Hepatocyte (in vitro differentiated cells): ENCODE data around the gene HCRTR2. TPM values are rescaled to one million over a fixed set of nuclear protein-coding genes. Genes with fewer than 3 reads are reported as not detected.

ENCODE experiments used
- DNase-seq: peaks from one replicate; pipeline ENCODE4 v3.0.0-alpha.2; 2016; ENCODE audit warnings: low spot score
- H2AFZ ChIP-seq: fragments of 200-600 bp; sonication (generic); 2 replicates; pipeline ENCODE4 v1.6.0; 2016; ENCODE audit warnings: antibody characterized with exemption, mild to moderate bottlenecking
- H3K27ac ChIP-seq: fragments of 200-600 bp; sonication (generic); 2 replicates; pipeline ENCODE4 v1.5.1; 2016; ENCODE audit warnings: mild to moderate bottlenecking
- H3K27me3 ChIP-seq: fragments of 200-600 bp; sonication (generic); 2 replicates; pipeline ENCODE4 v1.6.1; 2016
- H3K36me3 ChIP-seq: fragments of 200-600 bp; sonication (generic); replicated peaks from 2 replicates; pipeline ENCODE4 v1.5.1; 2016; ENCODE audit warnings: low read depth; ENCODE audit not compliant: insufficient read depth
- H3K4me1 ChIP-seq: fragments of 200-600 bp; sonication (generic); 2 replicates; pipeline ENCODE4 v1.5.1; 2016; ENCODE audit warnings: mild to moderate bottlenecking, moderate library complexity; ENCODE audit not compliant: insufficient read depth
- H3K4me2 ChIP-seq: fragments of 200-600 bp; sonication (generic); 2 replicates; pipeline ENCODE4 v1.6.0; 2016
- H3K4me3 ChIP-seq: fragments of 200-600 bp; sonication (generic); 2 replicates; pipeline ENCODE4 v1.5.1; 2016; ENCODE audit warnings: mild to moderate bottlenecking
- H3K79me2 ChIP-seq: fragments of 200-600 bp; sonication (generic); 2 replicates; pipeline ENCODE4 v1.6.0; 2017; ENCODE audit warnings: mild to moderate bottlenecking
- H3K9me2 ChIP-seq: fragments of 200-600 bp; sonication (generic); replicated peaks from 2 replicates; pipeline ENCODE4 v1.6.0; 2017; ENCODE audit warnings: mild to moderate bottlenecking; ENCODE audit not compliant: insufficient read depth
- H3K9me3 ChIP-seq: fragments of 200-600 bp; sonication (generic); 2 replicates; pipeline ENCODE4 v1.5.1; 2016; ENCODE audit warnings: low read depth, mild to moderate bottlenecking
- H4K20me1 ChIP-seq: fragments of 200-600 bp; sonication (generic); 2 replicates; pipeline ENCODE4 v1.6.0; 2016; ENCODE audit warnings: mild to moderate bottlenecking; ENCODE audit not compliant: insufficient read depth, poor library complexity, severe bottlenecking
- EZH2 ChIP-seq: fragments of 200-600 bp; sonication (generic); IDR thresholded peaks from 2 replicates; pipeline ENCODE4 v1.6.1; 2016; ENCODE audit warnings: antibody characterized with exemption, mild to moderate bottlenecking, borderline replicate concordance
- EZH2phosphoT487 ChIP-seq: fragments of 200-600 bp; sonication (generic); IDR thresholded peaks from one replicate; pipeline ENCODE4 v1.6.1; 2018; ENCODE audit warnings: antibody characterized with exemption, mild to moderate bottlenecking, low read depth, moderate library complexity; ENCODE audit not compliant: unreplicated experiment, severe bottlenecking
- WGBS: methylation state at CpG from one replicate; pipeline ENCODE4 v1.1.6; 2016; ENCODE audit warnings: low lambda C conversion rate; ENCODE audit errors: missing lambda C conversion rate; 5-methylcytosine and 5-hydroxymethylcytosine counted together
- polyA plus RNA-seq: library from polyadenylated mRNA; unstranded; fragments of >200 nt; fragmentation: Nextera tagmentation; extraction: Ambion mirVana; gene quantifications from 2 replicates; pipeline ENCODE4 v1.2.1, GENCODE V29; 2016
- total RNA-seq: library from RNA; depleted of rRNA; stranded (reverse); fragments of >200 nt; gene quantifications from 2 replicates; pipeline ENCODE4 v1.2.3, GENCODE V29; 2014
- TF ChIP-seq, protein P1 (sequence below): fragments of 200-600 bp; sonication (generic); IDR thresholded peaks from 2 replicates; pipeline ENCODE4 v1.5.1; 2016; ENCODE audit warnings: antibody characterized with exemption, mild to moderate bottlenecking; ENCODE audit not compliant: poor library complexity

Gene HCRTR2
- total and polyA plus RNA-seq, 2 experiments from 2014 or later = 0.17 to 0.18 TPM

DNA sequence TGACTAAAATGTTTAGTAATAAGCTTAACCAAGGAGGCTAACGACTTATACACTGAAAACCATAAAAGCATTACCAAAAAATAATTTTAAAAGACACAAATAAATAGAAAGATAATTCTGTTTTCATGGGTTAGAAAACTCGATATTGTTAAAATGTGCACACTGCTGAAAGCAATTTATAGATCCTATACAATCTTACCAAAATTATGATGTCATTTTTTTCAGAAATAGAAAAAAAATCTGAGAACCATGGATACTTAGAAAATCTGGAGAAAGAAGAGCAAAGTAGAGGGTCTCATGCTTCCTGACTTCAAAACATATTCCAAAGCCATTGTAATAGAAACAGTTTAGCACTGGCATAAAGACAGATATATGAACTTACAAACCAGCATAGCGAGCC is 46.6 kb downstream of the HCRTR2 start:
- 94% methylated on average over 3 of the region's 3 CpGs for WGBS
- no peaks in the 10 kb centered on the region for H3K79me2 ChIP-seq
- H3K4me2 ChIP-seq = no peak overlapping the region
- no peaks in the 10 kb centered on the region for H3K9me2 ChIP-seq
- no peaks in the 10 kb centered on the region for H4K20me1 ChIP-seq
- H3K4me3 ChIP-seq = no peak overlapping the region
- no peaks in the 10 kb centered on the region for H3K4me1 ChIP-seq
- no peaks in the 10 kb centered on the region for H3K9me3 ChIP-seq
- DNase-seq = no peak
- no peak overlapping the region for H2AFZ ChIP-seq
- no peaks in the 10 kb centered on the region for H3K36me3 ChIP-seq
- H3K27ac ChIP-seq = no peak overlapping the region
- TF ChIP-seq EZH2 = no peak
- TF ChIP-seq EZH2phosphoT487 = no peak
- TF ChIP-seq, protein P1, sequence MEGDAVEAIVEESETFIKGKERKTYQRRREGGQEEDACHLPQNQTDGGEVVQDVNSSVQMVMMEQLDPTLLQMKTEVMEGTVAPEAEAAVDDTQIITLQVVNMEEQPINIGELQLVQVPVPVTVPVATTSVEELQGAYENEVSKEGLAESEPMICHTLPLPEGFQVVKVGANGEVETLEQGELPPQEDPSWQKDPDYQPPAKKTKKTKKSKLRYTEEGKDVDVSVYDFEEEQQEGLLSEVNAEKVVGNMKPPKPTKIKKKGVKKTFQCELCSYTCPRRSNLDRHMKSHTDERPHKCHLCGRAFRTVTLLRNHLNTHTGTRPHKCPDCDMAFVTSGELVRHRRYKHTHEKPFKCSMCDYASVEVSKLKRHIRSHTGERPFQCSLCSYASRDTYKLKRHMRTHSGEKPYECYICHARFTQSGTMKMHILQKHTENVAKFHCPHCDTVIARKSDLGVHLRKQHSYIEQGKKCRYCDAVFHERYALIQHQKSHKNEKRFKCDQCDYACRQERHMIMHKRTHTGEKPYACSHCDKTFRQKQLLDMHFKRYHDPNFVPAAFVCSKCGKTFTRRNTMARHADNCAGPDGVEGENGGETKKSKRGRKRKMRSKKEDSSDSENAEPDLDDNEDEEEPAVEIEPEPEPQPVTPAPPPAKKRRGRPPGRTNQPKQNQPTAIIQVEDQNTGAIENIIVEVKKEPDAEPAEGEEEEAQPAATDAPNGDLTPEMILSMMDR = no peak
- no peaks in the 10 kb centered on the region for H3K27me3 ChIP-seq

- Histone ChIP-seq H3K79me2 (no peaks in the 10 kb centered on the region), H3K4me1 (no peaks in the 10 kb centered on the region), H3K27ac (no peak overlapping the region), H3K4me2 (no peak overlapping the region), H2AFZ (no peak overlapping the region), H3K4me3 (no peak overlapping the region), H3K27me3 (no peaks in the 10 kb centered on the region), H4K20me1 (no peaks in the 10 kb centered on the region), H3K9me2 (no peaks in the 10 kb centered on the region), H3K36me3 (no peaks in the 10 kb centered on the region), H3K9me3 (no peaks in the 10 kb centered on the region)
- TF ChIP-seq, protein P1 = no peak
- TF ChIP-seq EZH2phosphoT487 (no peak), EZH2 (no peak)
- no peak for DNase-seq
- WGBS = 60% methylated on average over 2 of the region's 2 CpGs
Observed at GRCh38 chr6:55227862-55228261, 53.5 kb downstream of the HCRTR2 start.

DNA sequence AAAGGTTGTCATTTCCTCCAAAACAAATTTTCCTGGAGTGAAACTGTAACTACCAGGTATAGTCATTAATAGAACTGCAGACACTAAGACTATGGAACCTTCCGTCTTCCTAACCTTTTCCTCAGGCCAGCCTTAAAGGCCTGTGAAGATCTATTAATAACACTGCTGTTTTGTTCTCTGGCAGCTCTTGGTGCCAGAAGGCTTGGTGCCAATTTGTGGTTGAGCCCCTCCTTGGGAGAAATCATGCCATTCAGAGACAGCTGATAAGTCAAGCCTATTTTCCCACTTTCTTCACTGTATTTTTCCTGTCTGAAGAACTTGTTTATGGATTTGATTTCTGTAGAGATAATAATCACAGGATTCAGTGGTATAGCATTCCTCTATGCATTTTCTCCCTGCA is 64.8 kb downstream of the HCRTR2 start:
- Histone ChIP-seq H3K4me3 (no peak overlapping the region), H3K27me3 (no peaks in the 10 kb centered on the region), H3K79me2 (no peaks in the 10 kb centered on the region), H2AFZ (no peak overlapping the region), H3K9me3 (no peaks in the 10 kb centered on the region), H3K4me1 (peaks cover 4% of the 10 kb centered on the region), H4K20me1 (no peaks in the 10 kb centered on the region), H3K9me2 (no peaks in the 10 kb centered on the region), H3K4me2 (no peak overlapping the region), H3K36me3 (no peaks in the 10 kb centered on the region), H3K27ac (no peak overlapping the region)
- WGBS = 90% methylated on average over 1 of the region's 1 CpG
- DNase-seq = peak; percentile 9
- TF ChIP-seq EZH2 (no peak), EZH2phosphoT487 (no peak)
- TF ChIP-seq, protein P1 = no peak
